GM18867 (cell line): ENCODE data around the gene CHCHD1.
"Not testable (repeated sequence)": the region's sequence is repeated elsewhere in the genome, so short reads cannot be mapped to it uniquely, and the experiment has no call there.

ENCODE experiments used
- ATAC-seq: cut with Tn5 transposase; IDR thresholded peaks from one replicate; pipeline ENCODE4 v1.9.1; 2021; ENCODE audit warnings: mild to moderate bottlenecking, moderate library complexity; ENCODE audit not compliant: unreplicated experiment

CHCHD1 gene

GRCh38 chr10:73781879-73782748 lies at the start of gene CHCHD1:
TSS of gene CHCHD1 (plus strand) at chr10:73782048. CDS start at chr10:73782076, 28 bp downstream.
- ATAC-seq, result peak; percentile 53

DNA sequence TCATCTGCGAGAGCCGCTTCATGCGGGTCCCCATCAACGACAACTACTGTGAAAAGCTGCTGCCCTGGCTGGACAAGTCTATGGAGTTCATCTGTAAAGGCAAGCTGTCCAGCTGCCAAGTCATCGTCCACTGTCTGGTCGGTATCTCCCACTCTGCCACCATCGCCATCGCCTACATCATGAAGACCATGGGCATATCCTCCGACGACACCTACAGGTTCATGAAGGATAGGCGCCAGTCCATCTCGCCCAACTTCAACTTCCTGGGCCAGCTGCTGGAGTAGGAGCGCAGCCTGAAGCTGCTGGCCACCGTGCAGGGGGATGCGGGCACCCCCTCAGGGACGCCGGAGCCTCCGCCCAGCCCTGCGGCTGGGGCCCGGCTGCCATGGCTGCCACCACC lies 49.4 kb upstream of the CHCHD1 start:
- no peak for ATAC-seq

DNA sequence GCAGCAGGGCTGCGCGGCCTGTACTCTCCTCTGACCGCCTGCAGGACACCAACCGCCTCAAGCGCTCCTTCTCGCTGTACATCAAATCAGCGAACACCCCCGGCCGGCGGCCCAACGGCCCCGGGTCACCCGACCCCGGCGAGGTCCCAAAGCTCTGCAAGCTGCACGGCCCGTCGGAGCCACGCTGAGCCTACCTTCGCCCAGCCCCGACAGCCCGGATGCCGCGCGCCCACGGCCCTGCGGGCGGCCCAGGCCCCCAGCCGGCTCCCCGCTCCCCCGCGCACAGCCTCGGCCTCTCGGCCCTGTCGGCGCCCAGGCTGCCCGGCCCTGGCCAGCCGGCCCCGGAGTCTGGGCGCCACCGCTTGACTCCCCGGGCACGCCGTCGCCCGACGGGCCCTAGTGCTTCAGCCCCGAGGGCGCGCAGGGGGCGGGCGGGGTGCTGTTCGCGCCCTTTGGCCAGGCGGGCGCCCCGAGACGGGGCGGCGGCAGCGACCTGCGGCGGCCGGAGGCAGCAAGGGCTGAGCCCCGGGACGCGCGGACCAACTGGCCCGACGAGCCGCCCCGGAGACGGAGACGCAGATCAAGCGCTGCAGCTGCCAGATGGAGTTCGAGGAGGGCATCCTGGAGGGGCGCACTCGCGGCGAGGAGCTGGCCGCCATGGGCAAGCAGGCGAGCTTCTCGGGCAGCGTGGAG lies 48.8 kb upstream of the CHCHD1 start:
- ATAC-seq, result no peak

DNA sequence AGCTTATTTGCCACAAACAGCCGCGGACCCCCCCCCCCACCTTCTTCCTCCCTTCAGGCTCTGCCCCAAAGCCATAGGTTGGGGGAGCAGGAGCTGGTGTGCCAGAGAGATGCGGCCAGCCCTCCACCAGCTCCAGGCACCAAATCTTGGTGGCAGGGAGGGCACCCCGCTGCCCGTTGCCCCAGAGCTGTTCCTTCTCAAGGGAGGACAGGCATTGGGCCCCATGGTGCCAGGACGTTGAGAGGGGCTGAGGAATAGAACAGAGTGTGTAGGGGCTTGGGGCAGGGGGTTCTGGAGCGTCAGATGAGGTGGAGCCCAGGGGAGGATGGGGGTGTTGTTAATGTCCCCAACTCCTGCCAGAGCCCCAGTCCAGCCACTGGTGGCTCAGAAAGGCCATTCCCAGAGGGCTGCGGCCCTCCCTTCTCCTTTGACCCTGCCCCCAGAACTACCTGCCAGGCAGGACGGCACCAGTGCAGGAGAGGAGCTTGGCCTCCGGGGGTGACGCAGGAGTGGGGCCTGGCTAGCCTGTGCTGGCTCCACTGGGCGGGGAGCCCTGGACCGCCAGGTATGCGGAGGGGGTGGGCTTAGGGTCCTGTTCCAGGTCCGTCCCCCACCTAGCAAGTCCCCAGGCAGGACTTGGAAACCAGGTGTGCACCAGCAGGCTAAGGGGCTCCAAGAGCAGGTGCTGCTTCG lies 47.7 kb upstream of the CHCHD1 start:
- ATAC-seq, result no peak

GRCh38 chr10:73734796-73735305 lies 47.0 kb upstream of the CHCHD1 start:
- ATAC-seq, result no peak

GRCh38 chr10:73740501-73741254 lies 41.2 kb upstream of the CHCHD1 start:
- not testable (repeated sequence) for ATAC-seq

DNA sequence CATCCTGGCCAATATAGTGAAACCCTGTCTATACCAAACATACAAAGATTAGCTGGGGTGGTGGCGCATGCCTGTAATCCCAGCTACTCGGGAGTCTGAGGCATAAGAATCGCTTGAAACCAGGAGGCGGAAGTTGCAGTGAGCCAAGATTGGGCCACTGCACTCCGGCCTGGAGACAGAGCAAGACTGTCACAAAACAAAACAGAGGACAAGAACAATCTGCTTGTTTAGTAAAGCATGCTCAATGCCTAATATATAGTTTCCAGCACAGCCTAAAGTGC lies 39.5 kb upstream of the CHCHD1 start:
- no peak for ATAC-seq

DNA sequence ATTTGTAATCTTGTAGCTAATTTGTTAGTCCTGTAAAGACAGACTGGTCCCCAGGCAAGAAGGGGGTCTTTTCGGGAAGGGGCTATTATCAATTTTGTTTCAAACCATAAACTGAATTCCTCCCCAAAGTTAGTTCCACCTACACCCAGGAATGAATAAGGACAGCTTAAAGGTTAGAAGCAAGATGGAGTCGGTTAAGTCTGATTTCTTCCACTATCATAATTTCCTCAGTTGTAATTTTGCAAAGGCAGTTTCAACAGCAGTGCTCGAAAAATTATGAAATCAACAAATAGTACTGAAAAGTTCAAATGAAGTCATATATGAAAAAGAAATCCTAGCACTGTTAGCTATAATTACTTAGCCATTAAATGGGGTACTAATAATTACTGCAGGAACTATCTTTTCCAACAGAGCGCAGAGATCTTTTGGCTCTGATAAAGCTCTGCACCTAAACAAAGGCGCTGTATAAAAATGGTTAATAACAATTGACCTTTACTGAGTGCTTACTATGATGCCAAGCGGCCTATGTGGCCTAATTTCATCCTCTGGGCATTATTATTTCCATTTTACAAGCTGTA lies 38.4 kb upstream of the CHCHD1 start:
- ATAC-seq, result no peak

- ATAC-seq, result peak; percentile 91
These were observed 37.8 kb upstream of the CHCHD1 start, which contains the start of gene SEC24C for GRCh38 chr10:73743905-73744663. TSS of gene SEC24C (plus strand) at chr10:73744372. CDS start at chr10:73746833, 2,461 bp downstream.

GRCh38 chr10:73744664-73744975 lies 37.2 kb upstream of the CHCHD1 start:
- ATAC-seq, result peak; percentile 21

- ATAC-seq, result no peak
These were observed 35.1 kb upstream of the CHCHD1 start for GRCh38 chr10:73746721-73747120.

DNA sequence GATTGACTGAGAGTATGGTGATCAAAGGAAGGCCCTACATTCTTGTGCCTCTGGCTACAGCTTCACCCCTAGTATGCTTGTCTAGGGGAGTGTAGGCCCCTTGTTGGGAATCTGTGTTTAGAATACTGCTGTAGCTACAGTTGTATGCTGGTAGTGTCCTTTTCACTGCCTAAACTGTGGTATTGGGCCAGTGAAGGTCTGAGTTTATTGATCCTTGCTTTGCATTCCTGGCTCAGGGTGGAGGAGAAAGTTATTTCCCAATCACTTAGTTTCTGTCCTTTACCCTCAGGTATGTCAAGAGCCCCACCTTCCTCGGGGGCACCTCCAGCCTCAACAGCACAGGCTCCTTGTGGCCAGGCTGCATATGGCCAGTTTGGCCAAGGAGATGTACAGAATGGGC lies 31.0 kb upstream of the CHCHD1 start:
- ATAC-seq, result no peak

GRCh38 chr10:73756183-73756582 lies 25.7 kb upstream of the CHCHD1 start:
- ATAC-seq, result no peak

GRCh38 chr10:73758704-73759511 lies 22.9 kb upstream of the CHCHD1 start:
- ATAC-seq, result no peak

DNA sequence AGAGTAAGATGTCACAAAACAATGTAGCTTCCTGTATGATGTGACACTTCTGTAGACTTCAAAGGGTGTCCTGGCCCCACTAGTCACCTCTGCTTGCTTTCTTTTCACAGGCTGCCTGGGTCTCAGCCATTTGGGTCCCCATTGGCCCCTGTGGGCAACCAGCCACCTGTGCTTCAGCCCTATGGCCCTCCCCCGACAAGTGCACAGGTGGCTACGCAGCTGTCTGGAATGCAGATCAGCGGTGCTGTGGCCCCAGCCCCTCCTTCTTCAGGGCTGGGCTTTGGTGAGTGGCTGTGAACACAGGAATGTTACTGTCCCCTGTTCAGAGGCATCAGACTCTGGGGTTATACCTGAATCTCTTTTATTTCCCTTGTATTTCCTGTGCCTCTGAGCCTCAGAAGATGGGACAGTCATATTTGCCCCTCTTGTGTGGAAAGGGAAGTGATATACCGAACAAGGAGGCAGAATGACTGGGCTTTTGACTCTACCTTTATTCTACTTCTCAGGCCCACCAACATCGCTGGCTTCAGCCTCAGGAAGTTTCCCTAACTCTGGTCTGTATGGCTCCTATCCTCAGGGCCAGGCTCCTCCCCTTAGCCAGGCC lies 22.2 kb upstream of the CHCHD1 start:
- ATAC-seq, result peak; percentile 70

- no peak for ATAC-seq
These were observed 20.1 kb upstream of the CHCHD1 start for GRCh38 chr10:73761781-73762180.

DNA sequence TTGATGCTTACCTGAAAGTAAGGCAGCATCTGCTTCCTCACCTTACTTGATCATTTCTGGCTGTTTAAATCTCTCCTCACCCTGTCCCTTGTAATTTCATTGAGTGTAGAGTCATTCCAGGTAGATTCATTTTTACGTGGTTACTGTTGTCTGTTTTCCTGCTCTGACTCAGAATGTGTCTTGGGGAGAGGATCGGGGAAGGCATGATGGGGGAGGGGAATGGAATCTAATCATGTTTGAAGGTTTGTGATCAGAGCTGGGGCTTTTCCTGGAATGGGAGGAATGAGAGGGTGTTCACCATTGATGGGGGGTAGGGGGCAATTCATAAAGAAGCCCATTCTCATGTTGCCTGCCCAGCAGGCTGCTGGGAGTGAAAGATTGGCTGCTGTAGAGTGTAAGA lies 18.9 kb upstream of the CHCHD1 start:
- ATAC-seq, result no peak

DNA sequence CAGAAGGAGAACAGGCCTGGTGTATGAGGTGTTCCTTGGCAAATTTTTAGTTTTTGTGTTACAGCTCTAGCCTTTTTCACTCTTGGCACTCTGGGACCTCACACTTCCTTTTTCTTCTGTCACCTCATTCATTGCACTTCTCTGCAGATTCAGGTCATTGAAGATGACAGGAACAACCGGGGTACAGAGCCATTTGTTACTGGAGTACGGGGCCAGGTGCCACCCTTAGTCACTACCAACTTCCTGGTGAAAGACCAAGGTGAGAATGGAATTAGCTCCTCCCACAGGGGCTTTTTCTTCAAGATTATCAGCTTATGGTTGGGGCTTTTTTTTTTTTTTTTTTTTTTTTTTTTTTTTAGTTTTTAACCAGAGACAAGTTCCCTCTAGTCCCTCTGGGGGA lies 18.5 kb upstream of the CHCHD1 start:
- ATAC-seq, result no peak

- ATAC-seq, result no peak
These were observed 16.8 kb upstream of the CHCHD1 start for GRCh38 chr10:73765066-73765465.
